Measurements from ENCODE around the gene NARF. TPM values are rescaled to one million over a fixed set of nuclear protein-coding genes. Genes with fewer than 3 reads are reported as not detected.

The NARF gene
- total and polyA plus RNA-seq, 2 of the 8 experiments (the other 6 are each of a cell fraction or from before 2014, with no cell fraction given), result 97.4 to 131 TPM

- H3K79me1 ChIP-seq (ENCODE audit: low read depth, low read length), result no peaks in the 10 kb centered on the region
- H3K14ac ChIP-seq (ENCODE audit: insufficient read length), result no peak overlapping the region
- H2BK120ac ChIP-seq (replicated peaks; ENCODE audit: low read depth, low read length), result no peak overlapping the region
- H4K8ac ChIP-seq (ENCODE audit: extremely low read depth, insufficient read depth, low read length), result no peak overlapping the region
- no peak overlapping the region for H3K9ac ChIP-seq (replicated peaks in 1 of 4; ENCODE audit: extremely low read depth in 1 of 4, low read depth in 3 of 4, low read length in 3 of 4)
- ChIA-PET CTCF (ENCODE audit: partially characterized antibody) (interaction anchor here (2.2 kb wide), 1 partner anchor 78 kb away, joined by 8 read pairs; no protein-coding TSS in a partner anchor), POLR2A (ENCODE audit: partially characterized antibody) (interaction anchor here (0.7 to 1.4 kb wide), 3 partner anchors 9 to 17 kb away, joined by 3 to 4 read pairs (median 4); no protein-coding TSS in a partner anchor)
- no peak overlapping the region for H2BK15ac ChIP-seq (ENCODE audit: low read length)
- H3K18ac ChIP-seq (ENCODE audit: extremely low read depth, low read length), result no peak overlapping the region
- no peak overlapping the region for H3K23ac ChIP-seq (ENCODE audit: insufficient read length)
- H3K56ac ChIP-seq (replicated peaks; ENCODE audit: insufficient read length, low read depth, low read length), result no peak overlapping the region
- no peak overlapping the region for H4K91ac ChIP-seq (replicated peaks; ENCODE audit: insufficient read length, low read length)
- H3K23me2 ChIP-seq (ENCODE audit: low read depth, low read length), result no peaks in the 10 kb centered on the region
- H2AFZ ChIP-seq (ENCODE audit: low read length), result no peak overlapping the region
- H4K5ac ChIP-seq (ENCODE audit: insufficient read length, low read depth, low read length), result no peak overlapping the region
- no peak overlapping the region for H3K27ac ChIP-seq (ENCODE audit: low read depth, low read length)
- no peaks in the 10 kb centered on the region; a peak in 1 of 8 replicates for H3K36me3 ChIP-seq (ENCODE audit: control insufficient read depth in 2 of 4, insufficient read depth in 4 of 4, low read length in 3 of 4)
- H3K79me2 ChIP-seq (ENCODE audit: control insufficient read depth in 1 of 2, insufficient read depth in 2 of 2, low read length in 2 of 2), result no peaks in the 10 kb centered on the region
- no peak overlapping the region for H2BK12ac ChIP-seq (ENCODE audit: low read depth, low read length)
- H3K4me2 ChIP-seq (ENCODE audit: insufficient read depth in 1 of 2, low read depth in 2 of 2, low read length in 2 of 2), result no peak overlapping the region
- no peak overlapping the region for H2AK5ac ChIP-seq (ENCODE audit: low read depth, low read length)
- no peaks in the 10 kb centered on the region for H3K27me3 ChIP-seq (replicated peaks in 1 of 4; ENCODE audit: control insufficient read depth in 3 of 4, extremely low read depth in 1 of 4, insufficient read depth in 3 of 4, low read length in 3 of 4)
- DNase-seq (ENCODE audit: low read depth in 1 of 2, low spot score in 2 of 2), result no peak
- no peak overlapping the region for H3K4ac ChIP-seq (replicated peaks; ENCODE audit: insufficient read length, low read depth, low read length)
- WGBS, 2 experiments (ENCODE audit: extremely low coverage in 1 of 2, insufficient coverage in 1 of 2, insufficient read length in 1 of 2, insufficient replicate concordance in 2 of 2, low coverage in 1 of 2, low lambda C conversion rate in 2 of 2, missing lambda C conversion rate in 1 of 2), result 87% methylated on average over 3 of the region's 3 CpGs; no CpG with 5 or more reads in 1 of the 2 experiments
- no peaks in the 10 kb centered on the region for H3K9me3 ChIP-seq (ENCODE audit: insufficient read depth in 2 of 2, low read depth in 1 of 2, low read length in 1 of 2)
- no peak overlapping the region for H3K4me3 ChIP-seq (ENCODE audit: extremely low read depth in 1 of 4, insufficient read depth in 2 of 4, low read depth in 3 of 4, low read length in 4 of 4)
- FAIRE-seq, result no peak
- H3K4me1 ChIP-seq (replicated peaks in 1 of 4; ENCODE audit: control insufficient read depth in 3 of 4, insufficient read depth in 4 of 4, low read length in 3 of 4), result no peaks in the 10 kb centered on the region; a peak in 1 of 7 replicates
- no peak overlapping the region for H2BK5ac ChIP-seq (ENCODE audit: low read depth, low read length)
- H4K20me1 ChIP-seq (replicated peaks in 1 of 2; ENCODE audit: control insufficient read depth in 1 of 2, insufficient read depth in 2 of 2, low read length in 2 of 2), result peaks cover 2 to 5% of the 10 kb centered on the region in 2 experiments
- H2BK20ac ChIP-seq (ENCODE audit: low read length), result no peak overlapping the region
- TF ChIP-seq SIN3A (conservative IDR thresholded peaks at IDR 0.05 in 1 of 2, IDR thresholded peaks at IDR 0.05 in 1 of 2; ENCODE audit: low read depth in 1 of 2, low read length in 2 of 2) (no peak), CHD2 (IDR thresholded peaks at IDR 0.05; ENCODE audit: low read length) (no peak), ATF2 (IDR thresholded peaks at IDR 0.05; ENCODE audit: low read length) (no peak), NRF1 (IDR thresholded peaks at IDR 0.05; ENCODE audit: low read depth, low read length) (no peak), TCF12 (IDR thresholded peaks at IDR 0.05; ENCODE audit: low read depth, low read length) (no peak), EGR1 (IDR thresholded peaks at IDR 0.05; ENCODE audit: borderline replicate concordance, low read depth, low read length) (no peak), RAD21 (IDR thresholded peaks at IDR 0.05 in 1 of 2, conservative IDR thresholded peaks at IDR 0.05 in 1 of 2; ENCODE audit: low read depth in 2 of 2, low read length in 2 of 2) (no peak)
Measured at GRCh38 chr17:82428546-82428945, 30.0 kb upstream of the NARF start.
